HFF-Myc (cell line): ENCODE data around the gene ATF7IP.

ENCODE experiments used
- DNase-seq: peaks from one replicate; pipeline ENCODE4 v3.0.0-alpha.2; 2011; ENCODE audit warnings: low read depth; ENCODE audit errors: extremely low read depth
- H3K4me3 ChIP-seq: replicated peaks from 2 replicates; pipeline ENCODE4 v1.5.1; 2011; ENCODE audit warnings: low read depth, mild to moderate bottlenecking, control low read depth, low read length
- CTCF ChIP-seq: IDR thresholded peaks from 2 replicates; pipeline ENCODE4 v1.5.1; 2012; ENCODE audit warnings: mild to moderate bottlenecking, low read depth, low read length, control low read depth; ENCODE audit errors: missing control alignments

The ATF7IP gene

DNA sequence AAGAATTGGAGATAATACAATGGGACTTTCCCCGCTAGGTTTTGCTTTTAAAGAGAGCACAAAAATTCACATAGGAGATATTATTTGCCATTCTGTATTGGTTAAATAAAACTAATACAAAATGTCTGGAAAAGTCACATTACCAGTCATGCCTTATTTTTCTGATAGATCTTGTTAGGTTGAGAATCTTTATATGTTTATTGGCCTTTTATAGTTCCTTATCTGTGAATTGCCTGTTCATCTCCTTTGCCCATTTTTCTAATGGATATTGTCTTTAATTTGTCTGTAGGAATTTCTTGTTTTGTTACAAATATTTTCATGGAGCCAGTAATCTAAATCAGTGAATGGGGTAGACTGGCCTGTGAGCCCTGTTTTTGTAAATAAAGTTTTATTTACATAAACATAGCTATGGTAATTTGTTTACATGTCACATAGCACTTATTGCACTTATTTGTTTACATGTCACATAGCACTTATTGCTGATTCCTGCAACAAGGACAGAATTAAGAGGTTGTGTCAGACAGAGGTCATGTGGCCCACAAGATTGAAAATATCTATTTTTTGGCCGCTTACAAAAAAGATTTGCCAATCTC lies 65.0 kb downstream of the ATF7IP start:
- no peak for DNase-seq
- TF ChIP-seq CTCF, result no peak
- no peak overlapping the region for H3K4me3 ChIP-seq

DNA sequence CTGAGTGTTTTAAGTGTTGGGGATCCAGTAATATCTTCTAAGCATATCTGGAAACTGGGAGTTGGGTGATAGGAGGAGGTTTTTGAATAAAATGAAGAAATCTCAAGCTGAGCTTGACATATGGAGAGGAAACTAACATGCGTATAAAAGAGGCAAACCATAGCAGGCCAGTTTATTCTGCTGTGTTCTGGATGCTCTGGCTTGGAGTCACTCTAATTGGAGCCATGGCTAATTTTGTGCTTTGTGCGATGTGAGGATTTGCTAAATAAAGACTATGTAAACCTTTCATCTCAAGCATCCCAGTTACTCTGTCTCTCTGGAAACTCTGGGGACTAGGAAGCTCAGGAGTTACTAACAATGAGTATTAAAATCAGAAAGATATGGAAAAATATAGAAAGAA lies 66.5 kb downstream of the ATF7IP start:
- TF ChIP-seq CTCF, result no peak
- DNase-seq, result no peak
- no peak overlapping the region for H3K4me3 ChIP-seq

DNA sequence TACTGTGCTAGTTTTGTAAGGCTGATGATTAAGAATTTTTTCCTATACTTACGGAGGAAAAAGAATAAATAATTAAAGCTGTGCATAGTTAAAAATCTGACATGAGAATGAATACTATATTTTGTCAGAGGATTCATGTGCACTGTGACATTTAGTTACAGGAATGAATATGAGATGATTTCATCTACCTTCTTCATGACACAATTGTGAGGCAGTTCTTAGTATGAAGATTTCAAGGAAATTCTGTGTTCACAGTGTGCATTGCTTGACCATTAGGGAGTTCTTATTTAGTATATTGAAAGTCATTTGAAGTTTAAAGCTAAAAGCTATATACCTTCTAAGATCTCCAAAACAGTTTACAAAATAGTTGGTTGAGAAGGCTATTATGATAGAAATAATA lies 70.1 kb downstream of the ATF7IP start:
- TF ChIP-seq CTCF, result no peak
- H3K4me3 ChIP-seq, result no peak overlapping the region
- DNase-seq, result no peak

GRCh38 chr12:14442221-14442881 lies 76.9 kb downstream of the ATF7IP start:
- H3K4me3 ChIP-seq, result no peak overlapping the region
- DNase-seq, result no peak
- no peak for TF ChIP-seq CTCF

DNA sequence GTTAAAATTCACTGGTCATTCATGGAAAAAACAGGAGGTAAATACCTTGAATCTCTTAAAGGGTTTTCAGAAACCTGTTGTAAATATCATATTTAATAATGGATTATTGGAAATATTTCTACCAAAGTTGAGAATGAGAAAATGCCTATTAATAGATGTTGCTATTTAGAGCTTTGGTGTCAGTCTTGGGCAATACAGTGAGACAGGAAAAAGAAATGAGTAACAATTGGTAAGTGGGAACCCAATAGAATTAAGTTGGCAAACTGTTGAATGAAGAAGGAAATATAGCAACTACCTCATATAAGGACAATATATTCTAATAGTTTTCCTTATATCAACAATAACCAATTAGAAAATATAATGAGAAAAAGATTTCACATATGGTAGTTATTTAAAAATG lies 78.0 kb downstream of the ATF7IP start:
- TF ChIP-seq CTCF, result no peak
- no peak for DNase-seq
- H3K4me3 ChIP-seq, result no peak overlapping the region

DNA sequence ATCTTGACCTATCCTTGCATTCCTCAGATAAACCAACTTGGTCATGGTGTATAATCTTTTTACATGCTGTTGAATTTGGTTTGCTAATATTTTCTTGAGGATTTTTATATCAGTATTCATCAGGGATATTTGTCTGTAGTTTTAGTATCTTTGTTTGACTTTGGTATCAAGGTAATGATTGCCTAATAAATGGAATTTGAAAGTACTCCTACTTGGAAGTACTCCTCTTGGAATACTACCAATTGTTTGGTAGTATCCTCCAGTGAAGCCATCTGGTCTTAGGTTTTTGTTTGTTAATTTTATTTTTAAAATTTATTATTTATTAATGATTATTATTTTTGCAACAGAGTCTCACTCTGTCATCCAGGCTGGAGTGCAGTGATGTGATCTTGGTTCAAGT lies 85.0 kb downstream of the ATF7IP start:
- no peak overlapping the region for H3K4me3 ChIP-seq
- no peak for DNase-seq
- TF ChIP-seq CTCF, result no peak

- no peak overlapping the region for H3K4me3 ChIP-seq
- TF ChIP-seq CTCF, result no peak
- DNase-seq, result no peak
Observed at GRCh38 chr12:14452336-14452735, 86.9 kb downstream of the ATF7IP start.
